ENCODE data around the gene MRGPRD.

Gene MRGPRD

GRCh38 chr11:68973219-68973618, 7.6 kb downstream of the MRGPRD start:
- TF ChIP-seq CTCF (IDR thresholded peaks at IDR 0.05; ENCODE audit: low read depth, low read length) (no peak), EZH2phosphoT487 (IDR thresholded peaks at IDR 0.05; ENCODE audit: low read depth) (no peak)
- H3K9ac ChIP-seq (ENCODE audit: low read length) = no peak overlapping the region
- no peaks in the 10 kb centered on the region for H3K79me2 ChIP-seq (ENCODE audit: low read length)
- H3K9me3 ChIP-seq (ENCODE audit: insufficient read depth, low read length) = no peaks in the 10 kb centered on the region
- H3K4me2 ChIP-seq (ENCODE audit: low read length) = no peak overlapping the region
- H4K20me1 ChIP-seq (ENCODE audit: insufficient read depth, low read length) = no peaks in the 10 kb centered on the region
- H3K4me1 ChIP-seq (ENCODE audit: low read length) = no peaks in the 10 kb centered on the region
- H3K27me3 ChIP-seq (ENCODE audit: low read depth, low read length) = peaks cover 29% of the 10 kb centered on the region
- H2AFZ ChIP-seq (ENCODE audit: low read depth, low read length) = no peak overlapping the region
- no peak overlapping the region for H3K27ac ChIP-seq (ENCODE audit: low read length)
- H3K36me3 ChIP-seq (replicated peaks; ENCODE audit: low read depth, low read length) = no peaks in the 10 kb centered on the region
- no peak overlapping the region for H3K4me3 ChIP-seq (ENCODE audit: low read length)

- H3K27me3 ChIP-seq (ENCODE audit: low read depth, low read length) = peaks cover 26% of the 10 kb centered on the region
- H3K4me1 ChIP-seq (ENCODE audit: low read length) = no peaks in the 10 kb centered on the region
- no peaks in the 10 kb centered on the region for H3K36me3 ChIP-seq (replicated peaks; ENCODE audit: low read depth, low read length)
- no peak overlapping the region for H3K27ac ChIP-seq (ENCODE audit: low read length)
- no peaks in the 10 kb centered on the region for H3K9me3 ChIP-seq (ENCODE audit: insufficient read depth, low read length)
- H3K79me2 ChIP-seq (ENCODE audit: low read length) = no peaks in the 10 kb centered on the region
- H4K20me1 ChIP-seq (ENCODE audit: insufficient read depth, low read length) = no peaks in the 10 kb centered on the region
- no peak overlapping the region for H3K9ac ChIP-seq (ENCODE audit: low read length)
- H3K4me2 ChIP-seq (ENCODE audit: low read length) = no peak overlapping the region
- no peak overlapping the region for H2AFZ ChIP-seq (ENCODE audit: low read depth, low read length)
- no peak for TF ChIP-seq EZH2phosphoT487 (IDR thresholded peaks at IDR 0.05; ENCODE audit: low read depth)
- TF ChIP-seq CTCF (IDR thresholded peaks at IDR 0.05; ENCODE audit: low read depth, low read length) = no peak
- H3K4me3 ChIP-seq (ENCODE audit: low read length) = no peak overlapping the region
Measured at GRCh38 chr11:68970921-68971636, 9.7 kb downstream of the MRGPRD start.

- H3K79me2 ChIP-seq (ENCODE audit: low read length) = no peaks in the 10 kb centered on the region
- no peaks in the 10 kb centered on the region for H4K20me1 ChIP-seq (ENCODE audit: insufficient read depth, low read length)
- no peak overlapping the region for H2AFZ ChIP-seq (ENCODE audit: low read depth, low read length)
- H3K9ac ChIP-seq (ENCODE audit: low read length) = no peak overlapping the region
- TF ChIP-seq CTCF (IDR thresholded peaks at IDR 0.05; ENCODE audit: low read depth, low read length) = no peak
- no peak for TF ChIP-seq EZH2phosphoT487 (IDR thresholded peaks at IDR 0.05; ENCODE audit: low read depth)
- H3K36me3 ChIP-seq (replicated peaks; ENCODE audit: low read depth, low read length) = no peaks in the 10 kb centered on the region
- H3K9me3 ChIP-seq (ENCODE audit: insufficient read depth, low read length) = no peaks in the 10 kb centered on the region
- H3K4me2 ChIP-seq (ENCODE audit: low read length) = no peak overlapping the region
- no peak overlapping the region for H3K27ac ChIP-seq (ENCODE audit: low read length)
- H3K27me3 ChIP-seq (ENCODE audit: low read depth, low read length) = peaks cover 34% of the 10 kb centered on the region
- no peaks in the 10 kb centered on the region for H3K4me1 ChIP-seq (ENCODE audit: low read length)
- no peak overlapping the region for H3K4me3 ChIP-seq (ENCODE audit: low read length)
Measured at GRCh38 chr11:68969386-68969785, 11.4 kb downstream of the MRGPRD start.

GRCh38 chr11:68968306-68969250, 12.2 kb downstream of the MRGPRD start:
- H3K27ac ChIP-seq (ENCODE audit: low read length) = no peak overlapping the region
- TF ChIP-seq CTCF (IDR thresholded peaks at IDR 0.05; ENCODE audit: low read depth, low read length) (no peak), EZH2phosphoT487 (IDR thresholded peaks at IDR 0.05; ENCODE audit: low read depth) (no peak)
- H3K9me3 ChIP-seq (ENCODE audit: insufficient read depth, low read length) = no peaks in the 10 kb centered on the region
- H3K4me1 ChIP-seq (ENCODE audit: low read length) = no peaks in the 10 kb centered on the region
- peaks cover 32% of the 10 kb centered on the region for H3K27me3 ChIP-seq (ENCODE audit: low read depth, low read length)
- no peak overlapping the region for H3K4me3 ChIP-seq (ENCODE audit: low read length)
- no peaks in the 10 kb centered on the region for H3K36me3 ChIP-seq (replicated peaks; ENCODE audit: low read depth, low read length)
- H3K9ac ChIP-seq (ENCODE audit: low read length) = no peak overlapping the region
- H2AFZ ChIP-seq (ENCODE audit: low read depth, low read length) = no peak overlapping the region
- no peaks in the 10 kb centered on the region for H3K79me2 ChIP-seq (ENCODE audit: low read length)
- H3K4me2 ChIP-seq (ENCODE audit: low read length) = no peak overlapping the region
- H4K20me1 ChIP-seq (ENCODE audit: insufficient read depth, low read length) = no peaks in the 10 kb centered on the region
